Stimulated activated CD4-positive, alpha-beta T cell treated with anti-CD3 and anti-CD28 coated beads, Interleukin-15, amount 100 ng/mL, for 24 hours (primary cell): ENCODE data around the gene TLE4.
A peak's percentile ranks its signal among the peaks of the same experiment; 100 is the strongest.

Experiments used
- DNase-seq: peaks from one replicate; pipeline ENCODE4 v3.0.0-alpha.2; 2020

Gene TLE4

DNA sequence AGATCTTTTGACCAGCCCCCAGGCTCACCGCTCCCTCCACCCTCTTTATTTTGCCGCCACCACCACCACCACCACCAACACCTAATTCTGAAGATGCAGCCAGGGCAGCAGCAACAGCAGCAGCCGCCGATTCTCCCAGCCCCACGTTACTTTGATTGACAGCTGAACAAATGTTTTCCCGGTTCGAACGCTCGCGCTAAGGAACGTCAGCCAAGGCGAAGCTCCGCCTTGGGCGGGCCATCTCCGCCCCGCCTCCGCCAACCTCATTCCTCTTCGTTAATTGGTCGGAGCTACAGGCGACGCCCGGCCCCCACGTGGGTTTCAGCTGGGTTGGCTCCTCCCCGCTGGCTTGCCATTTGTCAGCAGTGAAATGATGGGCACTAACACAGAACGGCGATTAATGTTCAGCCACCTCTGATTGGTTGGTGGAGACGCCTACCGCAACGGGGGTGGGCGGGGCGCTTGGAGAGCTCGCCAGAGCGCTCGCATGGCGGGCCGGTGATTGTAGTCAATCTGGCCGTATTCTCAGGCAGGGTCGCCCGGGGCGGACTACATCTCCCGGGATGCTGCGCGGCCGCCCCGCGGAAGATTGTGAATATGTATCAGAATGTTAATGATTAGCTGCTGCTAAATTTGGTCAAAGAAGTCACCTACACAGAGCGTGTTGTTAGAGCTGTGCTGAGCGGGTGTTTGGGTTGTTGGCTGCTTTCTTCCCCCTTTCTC is at the start of gene TLE4:
Gene TLE4 (plus strand): TSS at position 657 of the 723 bp plus-strand sequence. CDS start 826 bp downstream, outside the sequence.
- peak; percentile 99 for DNase-seq

DNA sequence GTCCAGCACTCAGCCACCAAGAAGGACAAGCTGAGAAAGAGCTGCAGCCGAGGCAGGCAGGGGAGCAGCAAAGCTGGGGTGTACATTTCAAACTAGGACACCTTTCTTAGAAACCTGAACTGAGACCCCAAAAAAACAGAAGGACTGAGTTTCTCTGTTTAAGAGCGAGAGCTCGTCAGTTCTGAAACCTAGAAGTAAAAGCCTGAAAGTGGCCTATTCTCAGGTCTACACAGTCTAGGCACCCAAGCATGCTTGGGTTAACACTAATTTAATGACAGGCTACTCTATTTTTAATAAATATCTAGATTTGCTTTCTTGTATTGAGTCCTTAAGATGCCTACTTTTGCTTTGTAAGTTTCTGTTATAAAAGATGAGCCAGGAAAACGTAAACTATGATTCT is 49.0 kb upstream of the TLE4 start:
- no peak for DNase-seq

GRCh38 chr9:79524266-79524665 is 47.5 kb upstream of the TLE4 start:
- no peak for DNase-seq

DNA sequence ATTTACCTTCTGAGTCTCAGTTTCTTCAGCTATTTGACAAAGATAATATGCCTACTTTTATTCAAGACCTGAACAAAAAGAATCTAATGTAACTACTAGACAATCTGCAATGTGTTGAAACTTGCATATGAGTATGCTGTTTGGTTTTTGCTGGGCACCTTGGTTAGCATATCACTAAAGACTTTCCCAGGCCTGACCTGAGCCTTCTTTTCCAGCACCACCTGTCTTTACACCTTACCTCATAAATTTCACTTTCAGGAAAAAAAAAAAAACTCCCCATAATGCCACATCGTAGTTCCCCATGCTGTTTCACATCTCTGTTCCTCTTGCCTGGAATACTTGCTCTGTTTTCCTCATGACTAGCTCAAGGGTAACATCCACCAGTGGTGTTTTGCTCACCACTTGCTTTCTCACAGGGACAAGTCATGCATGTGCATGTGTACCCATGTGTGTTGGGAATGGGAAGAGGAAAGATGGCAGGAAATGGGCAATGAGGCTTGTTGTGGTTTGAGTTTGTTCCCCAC is 45.6 kb upstream of the TLE4 start:
- no peak for DNase-seq

- DNase-seq = no peak
Observed at GRCh38 chr9:79535534-79535933, 36.2 kb upstream of the TLE4 start.

DNA sequence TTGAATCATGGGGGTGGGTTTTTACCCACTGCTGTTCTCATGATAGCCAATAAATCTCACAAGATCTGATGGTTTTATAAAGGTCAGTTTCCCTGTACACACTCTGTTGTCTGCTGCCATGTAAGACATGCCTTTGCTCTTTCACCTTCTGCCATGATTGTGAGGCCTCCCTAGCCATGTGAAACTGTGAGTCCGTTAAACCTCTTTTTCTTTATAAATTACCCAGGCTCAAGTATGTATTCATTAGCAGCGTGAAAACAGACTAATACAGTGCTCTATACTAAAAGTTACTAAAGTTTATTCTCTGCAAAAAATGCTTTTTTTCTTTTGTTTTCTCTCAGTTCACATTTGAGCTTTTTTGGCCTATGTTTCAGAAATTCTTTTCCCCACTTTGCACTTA is 33.9 kb upstream of the TLE4 start:
- no peak for DNase-seq

- no peak for DNase-seq
Observed at GRCh38 chr9:79542735-79543620, 28.8 kb upstream of the TLE4 start.

- peak; percentile 29 for DNase-seq
Observed at GRCh38 chr9:79544375-79544774, 27.4 kb upstream of the TLE4 start.

- no peak for DNase-seq
Observed at GRCh38 chr9:79551586-79551985, 20.2 kb upstream of the TLE4 start.

- DNase-seq = no peak
Observed at GRCh38 chr9:79551994-79552393, 19.8 kb upstream of the TLE4 start.

GRCh38 chr9:79555474-79556089 is 16.2 kb upstream of the TLE4 start:
- no peak for DNase-seq

DNA sequence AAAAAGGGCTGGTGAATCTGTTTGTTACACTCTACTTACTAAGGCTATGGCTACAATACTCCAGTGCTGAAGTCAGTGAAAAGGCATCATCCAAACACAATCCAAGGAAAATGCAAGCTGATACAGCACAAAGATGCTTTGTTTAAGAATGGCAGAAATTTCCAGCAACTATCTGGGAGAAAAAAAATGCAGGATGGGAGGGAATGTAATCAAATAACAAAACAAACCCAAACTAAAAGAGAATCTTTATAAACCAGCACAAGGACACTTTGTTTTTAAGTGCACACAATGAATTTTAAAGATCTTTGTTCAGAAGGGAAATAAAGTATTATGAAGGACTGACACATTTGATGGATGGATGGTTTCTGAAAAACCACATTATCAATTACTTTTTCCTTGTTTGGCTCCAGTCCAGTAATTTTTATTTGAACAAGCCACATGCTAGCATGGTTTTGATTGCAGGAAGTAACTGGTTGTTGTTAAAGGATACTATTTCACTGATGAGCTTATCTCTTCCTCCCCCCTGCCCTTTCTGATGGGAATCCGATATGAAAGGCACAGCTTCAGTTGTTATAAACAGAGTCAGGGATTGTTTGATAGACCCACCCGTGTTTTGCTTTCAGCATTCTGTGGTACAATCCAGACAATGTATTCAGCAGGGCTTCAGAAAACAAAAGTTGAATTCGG is 12.1 kb upstream of the TLE4 start:
- DNase-seq = no peak

DNA sequence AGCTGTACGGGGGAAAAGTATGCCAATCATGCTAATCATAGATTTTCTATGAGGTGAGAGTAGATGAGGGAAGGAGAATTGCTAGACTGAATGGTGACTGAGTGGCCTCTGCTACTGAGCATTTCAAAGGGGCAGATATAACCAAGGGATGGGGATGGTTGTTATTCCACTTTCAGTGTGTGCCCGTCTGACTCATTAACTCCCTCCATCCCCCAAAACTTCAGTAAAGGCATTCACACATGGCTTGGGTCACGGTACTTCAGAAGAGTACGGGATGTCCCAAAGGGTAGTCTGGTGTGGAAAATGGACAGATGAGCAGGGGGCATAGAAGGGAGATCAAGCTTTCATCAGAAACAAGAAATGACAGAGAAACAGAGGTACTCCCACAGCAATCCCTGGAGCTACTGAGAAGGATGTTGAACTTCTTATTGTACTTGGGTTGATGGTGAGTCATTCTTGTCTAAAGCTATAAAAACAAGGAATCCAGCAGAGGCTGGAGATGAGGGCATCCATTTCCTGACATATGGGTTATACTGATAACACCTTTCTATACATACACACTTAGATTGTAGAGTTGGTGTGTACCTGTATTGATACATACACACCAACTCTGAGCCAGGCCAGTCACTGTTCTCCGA is 8.9 kb upstream of the TLE4 start:
- DNase-seq = no peak

DNA sequence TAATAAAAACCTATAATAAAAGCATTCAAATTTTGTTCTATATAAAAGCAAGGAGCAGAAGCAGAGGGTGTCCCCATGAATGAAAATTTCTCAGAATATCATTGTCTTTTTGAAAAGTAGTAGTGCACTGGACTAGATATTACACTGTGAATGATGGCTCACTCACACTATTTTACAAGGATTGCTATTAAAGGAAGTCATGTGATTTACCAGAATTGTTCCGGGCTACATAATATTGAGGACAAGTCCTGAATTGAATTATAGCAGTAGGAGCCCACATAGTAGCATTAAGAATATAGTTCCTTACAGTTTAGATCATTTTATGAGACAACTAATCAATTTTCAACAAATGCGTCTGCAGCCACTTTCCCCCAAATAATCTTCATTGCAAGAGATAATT is 7.7 kb upstream of the TLE4 start:
- DNase-seq = no peak

DNA sequence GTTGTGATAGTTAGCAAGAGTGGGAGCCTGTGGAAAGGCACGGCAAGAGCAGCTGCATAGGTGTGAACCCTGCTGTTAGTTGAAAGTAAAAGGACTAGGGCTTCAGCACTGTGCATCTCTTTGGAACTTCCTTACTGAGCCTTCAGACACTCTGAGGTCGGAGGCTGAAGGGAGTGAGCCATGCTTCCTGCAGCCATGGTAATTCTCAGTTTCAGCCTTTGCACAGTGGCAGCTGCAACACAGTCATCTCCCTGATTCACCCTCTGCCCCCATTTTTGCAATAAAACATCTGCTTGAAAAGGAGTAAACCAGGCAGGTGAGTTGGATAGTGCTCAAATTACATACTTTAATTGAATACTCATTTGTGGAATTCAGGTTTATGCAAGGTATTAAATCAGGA is 6.5 kb upstream of the TLE4 start:
- peak; percentile 38 for DNase-seq

GRCh38 chr9:79567671-79568098 is 4.1 kb upstream of the TLE4 start:
- no peak for DNase-seq

- no peak for DNase-seq
Observed at GRCh38 chr9:79568337-79569101, 3.2 kb upstream of the TLE4 start.

DNA sequence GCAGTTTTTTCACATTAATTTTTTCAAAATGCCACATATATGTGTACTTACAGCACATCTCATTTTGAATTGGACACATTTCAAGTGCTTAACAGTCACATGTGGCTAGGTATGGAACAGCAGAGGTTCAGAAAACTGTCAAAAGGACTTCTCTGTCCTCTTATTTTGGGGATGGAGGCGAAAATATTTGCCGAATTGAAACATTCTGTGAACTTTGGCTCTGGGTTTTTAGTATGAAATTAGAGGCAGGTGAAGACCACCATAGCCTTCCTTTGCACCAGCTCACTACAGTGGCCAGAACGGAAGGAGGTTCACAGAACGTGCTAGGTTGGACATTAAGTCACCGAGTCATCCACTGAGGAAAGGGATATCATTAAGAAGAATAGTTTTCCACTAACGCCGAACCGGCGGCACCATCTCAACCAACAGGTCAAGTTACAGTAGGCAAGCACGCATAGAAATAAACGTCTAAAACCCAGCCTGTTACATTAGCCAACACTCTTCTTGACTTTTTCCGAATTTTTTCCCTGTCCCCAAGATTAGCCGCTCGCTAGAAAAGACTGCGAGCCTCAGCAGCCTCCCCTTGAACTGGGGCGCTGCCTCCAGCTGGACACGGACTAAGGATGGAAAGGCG is 1.8 kb upstream of the TLE4 start:
- DNase-seq = no peak

- DNase-seq = peak; percentile 68
Observed at GRCh38 chr9:79570448-79571308, 1.1 kb upstream of the TLE4 start.

DNA sequence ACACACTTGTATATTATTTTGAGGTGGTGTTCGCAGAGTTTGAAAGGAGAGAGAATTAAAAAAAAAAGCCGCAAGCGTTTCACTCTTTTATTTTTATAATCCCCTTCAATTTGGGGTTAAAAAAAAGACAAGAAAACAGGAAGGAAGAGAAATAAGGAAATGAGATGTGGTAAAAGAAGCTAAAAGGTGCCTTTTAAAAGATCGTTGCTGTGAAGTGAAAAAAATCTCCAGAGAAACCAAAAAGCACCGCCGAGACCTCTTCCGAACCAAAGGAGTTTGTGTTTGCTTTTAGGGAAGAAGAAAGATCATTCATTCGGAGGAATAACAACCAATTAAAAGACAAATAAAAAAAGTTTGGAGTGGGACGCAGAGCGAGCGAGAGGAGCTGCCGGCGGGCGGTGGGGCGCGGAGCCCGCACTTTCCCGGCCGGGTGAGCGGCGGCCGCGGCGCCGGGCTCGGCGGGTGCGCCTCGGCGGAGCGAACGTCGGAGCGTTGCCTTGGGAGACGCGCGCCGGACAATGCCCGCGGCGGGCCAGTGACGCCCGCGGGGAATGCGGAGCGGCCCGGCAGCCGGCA is 355 bp downstream of the TLE4 start:
- DNase-seq = no peak
